ENCODE measurements around the gene NAGS.
"Not testable (repeated sequence)": the region's sequence is repeated elsewhere in the genome, so short reads cannot be mapped to it uniquely, and the experiment has no call there.

GRCh38 chr17:44034688-44035087 is 30.3 kb downstream of the NAGS start:
- not testable (repeated sequence) for TF ChIP-seq CTCF (conservative IDR thresholded peaks at IDR 0.05 in 1 of 2, IDR thresholded peaks at IDR 0.05 in 1 of 2; ENCODE audit: low read depth in 1 of 2, low read length in 2 of 2); EZH2 (IDR thresholded peaks at IDR 0.05; ENCODE audit: low read length, missing control alignments)
